ENCODE data around the gene MAP2. TPM values are rescaled to one million over a fixed set of nuclear protein-coding genes. Genes with fewer than 3 reads are reported as not detected.

The MAP2 gene
- total and polyA plus RNA-seq, 2 of the 13 experiments (the other 11 are each of a cell fraction or from before 2014, with no cell fraction given), result 0.08 TPM; not detected in 1

- TF ChIP-seq ZNF10 (CRISPR knock-in tag; IDR thresholded peaks at IDR 0.05; ENCODE audit: borderline replicate concordance, low read depth) (no peak), SSRP1 (CRISPR knock-in tag; IDR thresholded peaks at IDR 0.05) (no peak), ZNF547 (CRISPR knock-in tag; IDR thresholded peaks at IDR 0.05) (no peak), ZIK1 (CRISPR knock-in tag; IDR thresholded peaks at IDR 0.05; ENCODE audit: borderline replicate concordance, low read depth) (no peak), SIN3B (IDR thresholded peaks at IDR 0.05; ENCODE audit: low read length) (no peak), PRDM10 (CRISPR knock-in tag; IDR thresholded peaks at IDR 0.05; ENCODE audit: low read depth) (no peak)
Measured at GRCh38 chr2:209451209-209451834, 27.5 kb downstream of the MAP2 start (continued).

GRCh38 chr2:209456489-209456888 lies 32.6 kb downstream of the MAP2 start:
- Histone ChIP-seq H2AFZ (ENCODE audit: low read length) (no peak overlapping the region), H3K36me3 (replicated peaks in 1 of 2; ENCODE audit: control insufficient read depth in 1 of 2, insufficient read depth in 2 of 2, low read length in 2 of 2) (no peaks in the 10 kb centered on the region), H3K4me3 (replicated peaks in 1 of 3; ENCODE audit: insufficient read depth in 1 of 3, low read depth in 2 of 3, low read length in 3 of 3) (no peak overlapping the region), H3K4me2 (ENCODE audit: low read depth, low read length) (no peak overlapping the region), H3K4me1 (ENCODE audit: insufficient read depth, low read length) (no peaks in the 10 kb centered on the region), H3K9ac (ENCODE audit: insufficient read depth, low read depth, low read length) (no peak overlapping the region), H3K27me3 (ENCODE audit: control insufficient read depth in 1 of 2, insufficient read depth in 2 of 2, low read length in 2 of 2) (no peaks in the 10 kb centered on the region), H3K9me3 (ENCODE audit: low read length) (no peaks in the 10 kb centered on the region), H3K27ac (ENCODE audit: extremely low read length, insufficient read depth, low read length) (no peak overlapping the region), H3K79me2 (ENCODE audit: insufficient read depth, low read length) (no peaks in the 10 kb centered on the region), H4K20me1 (ENCODE audit: insufficient read depth, low read length) (no peaks in the 10 kb centered on the region)
- DNase-seq (ENCODE audit: low spot score) (no peak), ATAC-seq (no peak), FAIRE-seq (peak; percentile 36)
- BruUV-seq (replicated peaks), result no TSS peak
- intact Hi-C loops (cut with micrococcal nuclease; ENCODE audit: unreplicated experiment) (no loop called here), in situ Hi-C loops (cut with HindIII; ENCODE audit: extremely low pct_ligation_motif_present, low pct_unique_long_range_greater_than_20kb) (no loop called here)
- CTCF ChIA-PET (ENCODE audit: low intra/inter-chr PET ratio, low total read pairs), result no interaction called here
- TF ChIP-seq ZNF333 (CRISPR knock-in tag; IDR thresholded peaks at IDR 0.05; ENCODE audit: borderline replicate concordance) (no peak), ERF (CRISPR knock-in tag; IDR thresholded peaks at IDR 0.05) (no peak), CHD2 (IDR thresholded peaks at IDR 0.05; ENCODE audit: low read depth, low read length) (no peak), ZNF703 (CRISPR knock-in tag; IDR thresholded peaks at IDR 0.05; ENCODE audit: borderline replicate concordance) (no peak), HNRNPH1 (optimal IDR thresholded peaks at IDR 0.05; ENCODE audit: low read depth, low read length) (no peak), ZNF790 (CRISPR knock-in tag; IDR thresholded peaks at IDR 0.05; ENCODE audit: borderline replicate concordance) (no peak), ZFYVE20 (CRISPR knock-in tag; IDR thresholded peaks at IDR 0.05; ENCODE audit: borderline replicate concordance, low read depth) (no peak), ZFP90 (CRISPR knock-in tag; IDR thresholded peaks at IDR 0.05; ENCODE audit: borderline replicate concordance) (no peak), FOXA3 (CRISPR knock-in tag; IDR thresholded peaks at IDR 0.05) (no peak)
- POLR2A ChIA-PET, result no interaction called here

Measured in HepG2 (cell line).